ENCODE measurements around the gene AKR1D1.

The AKR1D1 gene

DNA sequence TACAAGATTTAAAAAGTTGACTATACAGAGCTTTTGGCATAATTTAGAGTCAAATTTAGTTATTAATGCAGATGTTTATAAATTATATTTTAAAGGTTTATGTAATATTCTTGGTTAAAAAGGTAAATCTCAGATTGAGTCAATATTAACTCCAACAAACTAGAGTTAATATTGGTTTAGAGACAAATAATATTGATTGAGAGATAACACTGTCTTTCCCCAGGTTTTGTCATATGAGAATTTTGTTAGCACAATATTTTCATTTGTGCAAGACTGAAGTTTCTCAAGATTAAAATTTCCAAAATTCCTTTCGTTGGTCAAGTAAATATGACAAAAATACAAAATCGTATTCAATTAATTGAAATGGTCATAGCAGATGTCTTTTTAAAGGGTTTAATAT is 12.9 kb upstream of the AKR1D1 start:
- no peak overlapping the region for H3K4me3 ChIP-seq (ENCODE audit: low read length)
- TF ChIP-seq, protein P1, sequence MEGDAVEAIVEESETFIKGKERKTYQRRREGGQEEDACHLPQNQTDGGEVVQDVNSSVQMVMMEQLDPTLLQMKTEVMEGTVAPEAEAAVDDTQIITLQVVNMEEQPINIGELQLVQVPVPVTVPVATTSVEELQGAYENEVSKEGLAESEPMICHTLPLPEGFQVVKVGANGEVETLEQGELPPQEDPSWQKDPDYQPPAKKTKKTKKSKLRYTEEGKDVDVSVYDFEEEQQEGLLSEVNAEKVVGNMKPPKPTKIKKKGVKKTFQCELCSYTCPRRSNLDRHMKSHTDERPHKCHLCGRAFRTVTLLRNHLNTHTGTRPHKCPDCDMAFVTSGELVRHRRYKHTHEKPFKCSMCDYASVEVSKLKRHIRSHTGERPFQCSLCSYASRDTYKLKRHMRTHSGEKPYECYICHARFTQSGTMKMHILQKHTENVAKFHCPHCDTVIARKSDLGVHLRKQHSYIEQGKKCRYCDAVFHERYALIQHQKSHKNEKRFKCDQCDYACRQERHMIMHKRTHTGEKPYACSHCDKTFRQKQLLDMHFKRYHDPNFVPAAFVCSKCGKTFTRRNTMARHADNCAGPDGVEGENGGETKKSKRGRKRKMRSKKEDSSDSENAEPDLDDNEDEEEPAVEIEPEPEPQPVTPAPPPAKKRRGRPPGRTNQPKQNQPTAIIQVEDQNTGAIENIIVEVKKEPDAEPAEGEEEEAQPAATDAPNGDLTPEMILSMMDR (conservative IDR thresholded peaks at IDR 0.05; ENCODE audit: low read depth, low read length) = no peak
- DNase-seq (ENCODE audit: low read depth) = no peak

DNA sequence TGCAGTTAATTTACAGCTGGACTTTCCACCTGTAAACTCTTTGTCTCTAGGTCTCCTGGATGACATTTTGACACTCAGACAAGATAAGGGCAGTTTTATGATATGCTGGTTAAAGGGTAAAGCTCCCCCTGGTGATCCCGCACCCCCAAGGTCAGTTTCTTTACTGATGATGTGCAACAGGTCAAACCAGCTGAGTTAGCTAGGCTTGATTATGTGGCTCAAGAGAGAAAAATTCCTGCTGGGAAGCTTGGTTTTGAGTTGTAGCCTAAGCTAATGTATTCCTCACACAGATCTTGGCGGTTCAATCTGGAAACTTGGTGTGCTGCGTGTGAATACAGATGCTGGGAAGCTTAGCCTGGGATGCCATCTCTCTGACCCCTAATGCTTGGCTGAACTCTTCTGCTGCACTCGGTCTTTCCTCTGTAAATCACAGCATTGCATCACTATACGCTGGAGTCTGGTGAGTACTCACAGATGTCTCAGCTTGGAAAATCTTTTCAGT is 11.4 kb upstream of the AKR1D1 start:
- no peak for DNase-seq (ENCODE audit: low read depth)
- no peak overlapping the region for H3K4me3 ChIP-seq (ENCODE audit: low read length)
- TF ChIP-seq, protein P1 (conservative IDR thresholded peaks at IDR 0.05; ENCODE audit: low read depth, low read length) = no peak

- TF ChIP-seq, protein P1 (conservative IDR thresholded peaks at IDR 0.05; ENCODE audit: low read depth, low read length) = no peak
- H3K4me3 ChIP-seq (ENCODE audit: low read length) = no peak overlapping the region
- no peak for DNase-seq (ENCODE audit: low read depth)
Measured at GRCh38 chr7:138065827-138066226, 10.4 kb upstream of the AKR1D1 start.

GRCh38 chr7:138066954-138067394 is 9.3 kb upstream of the AKR1D1 start:
- DNase-seq (ENCODE audit: low read depth) = no peak
- TF ChIP-seq, protein P1 (conservative IDR thresholded peaks at IDR 0.05; ENCODE audit: low read depth, low read length) = no peak

GRCh38 chr7:138067774-138068173 is 8.5 kb upstream of the AKR1D1 start:
- no peak overlapping the region for H3K4me3 ChIP-seq (ENCODE audit: low read length)
- DNase-seq (ENCODE audit: low read depth) = no peak
- TF ChIP-seq, protein P1 (conservative IDR thresholded peaks at IDR 0.05; ENCODE audit: low read depth, low read length) = no peak

More at GRCh38 chr7:138066954-138067394, 9.3 kb upstream of the AKR1D1 start:
- H3K4me3 ChIP-seq (ENCODE audit: low read length) = no peak overlapping the region

- no peak overlapping the region for H3K4me3 ChIP-seq (ENCODE audit: low read length)
- DNase-seq (ENCODE audit: low read depth) = no peak
- TF ChIP-seq, protein P1 (conservative IDR thresholded peaks at IDR 0.05; ENCODE audit: low read depth, low read length) = no peak
Measured at GRCh38 chr7:138070908-138071307, 5.4 kb upstream of the AKR1D1 start.

GRCh38 chr7:138072726-138073125 is 3.5 kb upstream of the AKR1D1 start:
- DNase-seq (ENCODE audit: low read depth) = no peak
- TF ChIP-seq, protein P1 (conservative IDR thresholded peaks at IDR 0.05; ENCODE audit: low read depth, low read length) = no peak
- H3K4me3 ChIP-seq (ENCODE audit: low read length) = no peak overlapping the region

Measured in retinal pigment epithelial cell (primary cell).